GM18870 (cell line): ENCODE measurements around the gene ADAMTS12.

ENCODE experiments used
- ATAC-seq: cut with Tn5 transposase; IDR thresholded peaks from one replicate; pipeline ENCODE4 v1.9.1; 2021; ENCODE audit warnings: moderate library complexity; ENCODE audit not compliant: unreplicated experiment

ADAMTS12 gene

GRCh38 chr5:33810491-33811120 lies 81.2 kb downstream of the ADAMTS12 start:
- no peak for ATAC-seq

GRCh38 chr5:33809936-33810335 lies 81.9 kb downstream of the ADAMTS12 start:
- no peak for ATAC-seq

- ATAC-seq, result no peak
Observed at GRCh38 chr5:33808699-33809098, 83.1 kb downstream of the ADAMTS12 start.

GRCh38 chr5:33807771-33808170 lies 84.0 kb downstream of the ADAMTS12 start:
- ATAC-seq, result no peak

GRCh38 chr5:33806738-33807442 lies 84.9 kb downstream of the ADAMTS12 start:
- no peak for ATAC-seq

- no peak for ATAC-seq
Observed at GRCh38 chr5:33801292-33801691, 90.5 kb downstream of the ADAMTS12 start.

GRCh38 chr5:33800241-33800950 lies 91.4 kb downstream of the ADAMTS12 start:
- ATAC-seq, result no peak

GRCh38 chr5:33795496-33795895 lies 96.3 kb downstream of the ADAMTS12 start:
- no peak for ATAC-seq

- ATAC-seq, result no peak
Observed at GRCh38 chr5:33794550-33795181, 97.1 kb downstream of the ADAMTS12 start.

GRCh38 chr5:33793836-33794549 lies 97.8 kb downstream of the ADAMTS12 start:
- ATAC-seq, result no peak

GRCh38 chr5:33793276-33793675 lies 98.5 kb downstream of the ADAMTS12 start:
- no peak for ATAC-seq

GRCh38 chr5:33792559-33792958 lies 99.2 kb downstream of the ADAMTS12 start:
- no peak for ATAC-seq

GRCh38 chr5:33789567-33789957 lies 102.2 kb downstream of the ADAMTS12 start:
- no peak for ATAC-seq

- no peak for ATAC-seq
Observed at GRCh38 chr5:33788922-33789566, 102.7 kb downstream of the ADAMTS12 start.

GRCh38 chr5:33785571-33785970 lies 106.2 kb downstream of the ADAMTS12 start:
- ATAC-seq, result no peak

- no peak for ATAC-seq
Observed at GRCh38 chr5:33781286-33781685, 110.5 kb downstream of the ADAMTS12 start.

GRCh38 chr5:33776151-33776660 lies 115.6 kb downstream of the ADAMTS12 start:
- no peak for ATAC-seq

- ATAC-seq, result no peak
Observed at GRCh38 chr5:33774341-33774740, 117.4 kb downstream of the ADAMTS12 start.

GRCh38 chr5:33772380-33772897 lies 119.4 kb downstream of the ADAMTS12 start:
- ATAC-seq, result no peak

GRCh38 chr5:33769968-33770367 lies 121.8 kb downstream of the ADAMTS12 start:
- ATAC-seq, result no peak
